ENCODE results near the gene ING3. TPM values are rescaled to one million over a fixed set of nuclear protein-coding genes. Genes with fewer than 3 reads are reported as not detected.

ING3 gene
- total RNA-seq, 2 donors from 2014 or later, result 12.6 to 14.9 TPM

- no peaks in the 10 kb centered on the region for H3K27me3 ChIP-seq (ENCODE audit: control insufficient read depth, insufficient read depth, low read length, poor library complexity, severe bottlenecking)
- Mint-ChIP-seq H3K36me3 (ENCODE audit: low read depth) (peaks cover 32% of the 10 kb centered on the region), H3K27me3 (ENCODE audit: insufficient read depth) (no peaks in the 10 kb centered on the region), H3K9me3 (no peaks in the 10 kb centered on the region), H3K4me3 (no peak overlapping the region), H3K27ac (no peak overlapping the region), H3K4me1 (no peaks in the 10 kb centered on the region)
- DNase-seq, result no peak
- peaks cover 61% of the 10 kb centered on the region for H3K36me3 ChIP-seq (ENCODE audit: control insufficient read depth, insufficient read depth, low read length)
- no peaks in the 10 kb centered on the region for H3K4me1 ChIP-seq (ENCODE audit: control insufficient read depth, insufficient read depth, low read length)
- WGBS, 2 experiments (ENCODE audit: insufficient coverage in 1 of 2, insufficient read length in 1 of 2), result 93% methylated on average over 1 of the region's 1 CpG; no CpG with 5 or more reads in 1 of the 2 experiments
- H3K9me3 ChIP-seq (ENCODE audit: control insufficient read depth, low read length), result no peaks in the 10 kb centered on the region
- H3K27ac ChIP-seq (ENCODE audit: low read depth, low read length), result no peak overlapping the region
- TF ChIP-seq, protein P1, sequence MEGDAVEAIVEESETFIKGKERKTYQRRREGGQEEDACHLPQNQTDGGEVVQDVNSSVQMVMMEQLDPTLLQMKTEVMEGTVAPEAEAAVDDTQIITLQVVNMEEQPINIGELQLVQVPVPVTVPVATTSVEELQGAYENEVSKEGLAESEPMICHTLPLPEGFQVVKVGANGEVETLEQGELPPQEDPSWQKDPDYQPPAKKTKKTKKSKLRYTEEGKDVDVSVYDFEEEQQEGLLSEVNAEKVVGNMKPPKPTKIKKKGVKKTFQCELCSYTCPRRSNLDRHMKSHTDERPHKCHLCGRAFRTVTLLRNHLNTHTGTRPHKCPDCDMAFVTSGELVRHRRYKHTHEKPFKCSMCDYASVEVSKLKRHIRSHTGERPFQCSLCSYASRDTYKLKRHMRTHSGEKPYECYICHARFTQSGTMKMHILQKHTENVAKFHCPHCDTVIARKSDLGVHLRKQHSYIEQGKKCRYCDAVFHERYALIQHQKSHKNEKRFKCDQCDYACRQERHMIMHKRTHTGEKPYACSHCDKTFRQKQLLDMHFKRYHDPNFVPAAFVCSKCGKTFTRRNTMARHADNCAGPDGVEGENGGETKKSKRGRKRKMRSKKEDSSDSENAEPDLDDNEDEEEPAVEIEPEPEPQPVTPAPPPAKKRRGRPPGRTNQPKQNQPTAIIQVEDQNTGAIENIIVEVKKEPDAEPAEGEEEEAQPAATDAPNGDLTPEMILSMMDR (conservative IDR thresholded peaks at IDR 0.05), result no peak
- no peak overlapping the region for H3K9ac ChIP-seq (ENCODE audit: extremely low read depth, low read length, poor library complexity, severe bottlenecking)
- no peak overlapping the region for H3K4me3 ChIP-seq (ENCODE audit: low read length)
Observed at GRCh38 chr7:120973849-120974248, 23.3 kb downstream of the ING3 start.

GRCh38 chr7:120979765-120980499 is 29.4 kb downstream of the ING3 start:
- H3K27ac ChIP-seq (ENCODE audit: low read depth, low read length), result no peak overlapping the region
- 38 to 70% methylated on average over 1 of the region's 1 CpG for WGBS, 2 experiments (ENCODE audit: insufficient coverage in 1 of 2, insufficient read length in 1 of 2)
- H3K36me3 ChIP-seq (ENCODE audit: control insufficient read depth, insufficient read depth, low read length), result peaks cover 9% of the 10 kb centered on the region
- H3K4me1 ChIP-seq (ENCODE audit: control insufficient read depth, insufficient read depth, low read length), result no peaks in the 10 kb centered on the region
- Mint-ChIP-seq H3K36me3 (ENCODE audit: low read depth) (peaks cover 4% of the 10 kb centered on the region), H3K4me1 (peaks cover under 1% of the 10 kb centered on the region), H3K4me3 (no peak overlapping the region), H3K9me3 (no peaks in the 10 kb centered on the region), H3K27me3 (ENCODE audit: insufficient read depth) (peaks cover 9% of the 10 kb centered on the region), H3K27ac (no peak overlapping the region)
- DNase-seq, result no peak
- TF ChIP-seq, protein P1 (conservative IDR thresholded peaks at IDR 0.05), result no peak
- no peak overlapping the region for H3K9ac ChIP-seq (ENCODE audit: extremely low read depth, low read length, poor library complexity, severe bottlenecking)
- no peaks in the 10 kb centered on the region for H3K9me3 ChIP-seq (ENCODE audit: control insufficient read depth, low read length)
- no peak overlapping the region for H3K4me3 ChIP-seq (ENCODE audit: low read length)
- peaks cover 42% of the 10 kb centered on the region for H3K27me3 ChIP-seq (ENCODE audit: control insufficient read depth, insufficient read depth, low read length, poor library complexity, severe bottlenecking)

DNA sequence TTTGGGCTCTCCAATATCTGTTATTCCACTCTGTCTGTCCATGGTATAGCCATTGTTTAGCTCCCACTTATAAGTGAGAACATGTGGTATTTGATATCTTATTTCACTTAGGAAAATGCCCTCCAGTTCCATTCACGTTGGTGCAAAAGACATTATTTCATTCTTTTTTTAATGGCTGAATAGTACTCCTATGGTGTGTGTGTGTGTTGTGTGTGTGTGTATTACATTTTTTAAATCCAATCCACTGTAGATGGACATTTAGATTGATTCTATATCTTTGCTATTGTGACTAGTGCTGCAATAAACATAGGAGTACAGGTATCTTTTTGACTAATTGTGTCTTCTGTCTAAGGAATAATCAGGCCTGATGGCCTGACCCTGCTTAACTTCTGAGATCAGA is 30.5 kb downstream of the ING3 start:
- Mint-ChIP-seq H3K27ac (no peak overlapping the region), H3K4me3 (no peak overlapping the region), H3K4me1 (peaks cover 2% of the 10 kb centered on the region), H3K9me3 (no peaks in the 10 kb centered on the region), H3K36me3 (ENCODE audit: low read depth) (no peaks in the 10 kb centered on the region), H3K27me3 (ENCODE audit: insufficient read depth) (peaks cover 14% of the 10 kb centered on the region)
- H3K4me3 ChIP-seq (ENCODE audit: low read length), result no peak overlapping the region
- TF ChIP-seq, protein P1 (conservative IDR thresholded peaks at IDR 0.05), result no peak
- H3K27ac ChIP-seq (ENCODE audit: low read depth, low read length), result no peak overlapping the region
- no peak for DNase-seq
- 100% methylated on average over 1 of the region's 1 CpG; no CpG with 5 or more reads in 1 of the 2 experiments for WGBS, 2 experiments (ENCODE audit: insufficient coverage in 1 of 2, insufficient read length in 1 of 2)
- no peak overlapping the region for H3K9ac ChIP-seq (ENCODE audit: extremely low read depth, low read length, poor library complexity, severe bottlenecking)
- H3K4me1 ChIP-seq (ENCODE audit: control insufficient read depth, insufficient read depth, low read length), result no peaks in the 10 kb centered on the region
- no peaks in the 10 kb centered on the region for H3K9me3 ChIP-seq (ENCODE audit: control insufficient read depth, low read length)
- H3K36me3 ChIP-seq (ENCODE audit: control insufficient read depth, insufficient read depth, low read length), result peaks cover 4% of the 10 kb centered on the region
- H3K27me3 ChIP-seq (ENCODE audit: control insufficient read depth, insufficient read depth, low read length, poor library complexity, severe bottlenecking), result peaks cover 54% of the 10 kb centered on the region
